Measurements from ENCODE around the gene BPIFB2. TPM values are rescaled to one million over a fixed set of nuclear protein-coding genes. Genes with fewer than 3 reads are reported as not detected.

The BPIFB2 gene
- total RNA-seq, 1 donor from 2014 or later, result not detected

- no peaks in the 10 kb centered on the region for H3K27me3 ChIP-seq
- intact Hi-C loops (cut with DNase I), result no loop called here
- no peaks in the 10 kb centered on the region for H3K4me1 ChIP-seq
- ATAC-seq (no peak), DNase-seq (no peak)
- no peak overlapping the region for H3K27ac ChIP-seq
- no peaks in the 10 kb centered on the region for H3K9me3 ChIP-seq
- TF ChIP-seq CTCF (IDR thresholded peaks at IDR 0.05), result no peak
- no peaks in the 10 kb centered on the region for H3K36me3 ChIP-seq
- H3K4me3 ChIP-seq, result no peak overlapping the region
Measured at GRCh38 chr20:33071198-33071597, 63.7 kb downstream of the BPIFB2 start.

- no peaks in the 10 kb centered on the region for H3K4me1 ChIP-seq
- no peaks in the 10 kb centered on the region for H3K27me3 ChIP-seq
- no peaks in the 10 kb centered on the region for H3K36me3 ChIP-seq
- TF ChIP-seq CTCF (IDR thresholded peaks at IDR 0.05), result no peak
- H3K4me3 ChIP-seq, result no peak overlapping the region
- no peak for ATAC-seq
- H3K9me3 ChIP-seq, result no peaks in the 10 kb centered on the region
- no peak for DNase-seq
- H3K27ac ChIP-seq, result no peak overlapping the region
- intact Hi-C loops (cut with DNase I), result no loop called here
Measured at GRCh38 chr20:33072362-33072761, 64.9 kb downstream of the BPIFB2 start.

GRCh38 chr20:33072813-33073212, 65.3 kb downstream of the BPIFB2 start:
- H3K9me3 ChIP-seq, result no peaks in the 10 kb centered on the region
- ATAC-seq (no peak), DNase-seq (no peak)
- intact Hi-C loops (cut with DNase I), result no loop called here
- no peak overlapping the region for H3K27ac ChIP-seq
- no peaks in the 10 kb centered on the region for H3K4me1 ChIP-seq
- H3K36me3 ChIP-seq, result no peaks in the 10 kb centered on the region
- TF ChIP-seq CTCF (IDR thresholded peaks at IDR 0.05), result no peak
- H3K27me3 ChIP-seq, result no peaks in the 10 kb centered on the region
- H3K4me3 ChIP-seq, result no peak overlapping the region

Other genes starting within 250 kb of the BPIFB2 start
- 0.84 TPM for gene DNMT3B, start 245.3 kb upstream of the BPIFB2 start, total RNA-seq
- gene MAPRE1, start 187.8 kb upstream of the BPIFB2 start, total RNA-seq, result 88.5 TPM
- 0.72 TPM for gene EFCAB8, start 148.8 kb upstream of the BPIFB2 start, total RNA-seq
- gene SUN5, start 3.3 kb upstream of the BPIFB2 start, total RNA-seq, result not detected
- gene BPIFB6, start 23.9 kb downstream of the BPIFB2 start, total RNA-seq, result not detected
- not detected for gene BPIFB3, start 46.2 kb downstream of the BPIFB2 start, total RNA-seq
- gene BPIFB4, start 71.9 kb downstream of the BPIFB2 start, total RNA-seq, result not detected
- gene BPIFA2, start 160.5 kb downstream of the BPIFB2 start, total RNA-seq, result not detected
- not detected for gene BPIFA3, start 209.6 kb downstream of the BPIFB2 start, total RNA-seq
- gene BPIFA1, start 228.3 kb downstream of the BPIFB2 start, total RNA-seq, result not detected